Osteoblast (primary cell): ENCODE results near the gene COX7A2. TPM values are rescaled to one million over a fixed set of nuclear protein-coding genes. Genes with fewer than 3 reads are reported as not detected.

Source experiments
- DNase-seq: peaks from one replicate; pipeline ENCODE4 v3.0.0; 2011; ENCODE audit warnings: low spot score, mixed read lengths; ENCODE audit not compliant: insufficient read length; ENCODE audit errors: missing footprints
- H2AFZ ChIP-seq: 2 replicates; pipeline ENCODE4 v1.6.0; 2011; ENCODE audit warnings: mild to moderate bottlenecking, low read length
- H3K27ac ChIP-seq: 2 replicates; pipeline ENCODE4 v1.5.1; 2011; ENCODE audit warnings: mild to moderate bottlenecking, low read depth, low read length, moderate library complexity
- H3K27me3 ChIP-seq: 2 replicates; pipeline ENCODE4 v1.6.0; 2012; ENCODE audit warnings: mild to moderate bottlenecking, control low read depth, inconsistent platforms, low read length, moderate library complexity; ENCODE audit not compliant: insufficient read depth
- H3K36me3 ChIP-seq: 2 replicates; pipeline ENCODE4 v1.5.1; 2011; ENCODE audit warnings: mild to moderate bottlenecking, low read length, control low read depth, moderate library complexity; ENCODE audit not compliant: insufficient read depth
- H3K4me1 ChIP-seq: 2 replicates; pipeline ENCODE4 v1.5.1; 2011; ENCODE audit warnings: mild to moderate bottlenecking, low read length, control low read depth, moderate library complexity; ENCODE audit not compliant: insufficient read depth
- H3K4me2 ChIP-seq: 2 replicates; pipeline ENCODE4 v1.6.0; 2011; ENCODE audit warnings: mild to moderate bottlenecking, low read length; ENCODE audit not compliant: insufficient read depth
- H3K4me3 ChIP-seq: fragments of 200-600 bp; sonication (generic); 3 replicates; pipeline ENCODE4 v1.5.1; 2012; ENCODE audit warnings: mild to moderate bottlenecking, low read length, inconsistent platforms; ENCODE audit not compliant: insufficient read depth
- H3K79me2 ChIP-seq: 2 replicates; pipeline ENCODE4 v1.6.0; 2012; ENCODE audit warnings: mild to moderate bottlenecking, low read length, control low read depth, inconsistent platforms; ENCODE audit not compliant: insufficient read depth
- H3K9me3 ChIP-seq: 2 replicates; pipeline ENCODE4 v1.5.1; 2011; ENCODE audit warnings: low read depth, low read length, control low read depth
- H4K20me1 ChIP-seq: 2 replicates; pipeline ENCODE4 v1.6.0; 2012; ENCODE audit warnings: mild to moderate bottlenecking, low read length, control low read depth; ENCODE audit not compliant: insufficient read depth
- total RNA-seq: library from RNA; depleted of rRNA; stranded (reverse); fragments of >200 nt; gene quantifications from 2 replicates; pipeline ENCODE4 v1.2.3, GENCODE V29; 2012
- TF ChIP-seq, protein P1 (sequence below): IDR thresholded peaks from 2 replicates; pipeline ENCODE4 v1.5.1; 2011; ENCODE audit warnings: mild to moderate bottlenecking, low read depth, low read length, moderate library complexity; ENCODE audit errors: extremely low read depth

The COX7A2 gene
- total RNA-seq, 1 donor: 72.0 TPM

GRCh38 chr6:75275067-75275466, 31.5 kb upstream of the COX7A2 start:
- Histone ChIP-seq H2AFZ (no peak overlapping the region), H3K36me3 (no peaks in the 10 kb centered on the region), H3K9me3 (no peaks in the 10 kb centered on the region), H3K4me1 (peaks cover 27% of the 10 kb centered on the region), H4K20me1 (peaks cover 22% of the 10 kb centered on the region), H3K79me2 (peaks cover 89% of the 10 kb centered on the region), H3K27ac (peak overlapping the region; percentile 70), H3K27me3 (no peaks in the 10 kb centered on the region), H3K4me2 (peak overlapping the region; percentile 0), H3K4me3 (no peak overlapping the region)
- peak; percentile 35 for DNase-seq
- TF ChIP-seq, protein P1, sequence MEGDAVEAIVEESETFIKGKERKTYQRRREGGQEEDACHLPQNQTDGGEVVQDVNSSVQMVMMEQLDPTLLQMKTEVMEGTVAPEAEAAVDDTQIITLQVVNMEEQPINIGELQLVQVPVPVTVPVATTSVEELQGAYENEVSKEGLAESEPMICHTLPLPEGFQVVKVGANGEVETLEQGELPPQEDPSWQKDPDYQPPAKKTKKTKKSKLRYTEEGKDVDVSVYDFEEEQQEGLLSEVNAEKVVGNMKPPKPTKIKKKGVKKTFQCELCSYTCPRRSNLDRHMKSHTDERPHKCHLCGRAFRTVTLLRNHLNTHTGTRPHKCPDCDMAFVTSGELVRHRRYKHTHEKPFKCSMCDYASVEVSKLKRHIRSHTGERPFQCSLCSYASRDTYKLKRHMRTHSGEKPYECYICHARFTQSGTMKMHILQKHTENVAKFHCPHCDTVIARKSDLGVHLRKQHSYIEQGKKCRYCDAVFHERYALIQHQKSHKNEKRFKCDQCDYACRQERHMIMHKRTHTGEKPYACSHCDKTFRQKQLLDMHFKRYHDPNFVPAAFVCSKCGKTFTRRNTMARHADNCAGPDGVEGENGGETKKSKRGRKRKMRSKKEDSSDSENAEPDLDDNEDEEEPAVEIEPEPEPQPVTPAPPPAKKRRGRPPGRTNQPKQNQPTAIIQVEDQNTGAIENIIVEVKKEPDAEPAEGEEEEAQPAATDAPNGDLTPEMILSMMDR: no peak

GRCh38 chr6:75273009-75273408, 29.4 kb upstream of the COX7A2 start:
- peaks cover 22% of the 10 kb centered on the region for H3K4me1 ChIP-seq

GRCh38 chr6:75272145-75272840, 28.7 kb upstream of the COX7A2 start:
- TF ChIP-seq, protein P1: no peak
- no peak for DNase-seq

More at GRCh38 chr6:75273009-75273408, 29.4 kb upstream of the COX7A2 start:
- Histone ChIP-seq H2AFZ (no peak overlapping the region), H3K9me3 (no peaks in the 10 kb centered on the region), H3K27me3 (no peaks in the 10 kb centered on the region), H3K36me3 (no peaks in the 10 kb centered on the region), H3K27ac (peak overlapping the region; percentile 68), H3K4me2 (no peak overlapping the region), H3K4me3 (no peak overlapping the region), H4K20me1 (peaks cover 5% of the 10 kb centered on the region), H3K79me2 (peaks cover 88% of the 10 kb centered on the region)
- no peak for DNase-seq
- TF ChIP-seq, protein P1: no peak

GRCh38 chr6:75268988-75269354, 25.4 kb upstream of the COX7A2 start:
- Histone ChIP-seq H4K20me1 (peaks cover 10% of the 10 kb centered on the region), H3K4me2 (no peak overlapping the region), H3K79me2 (peaks cover 94% of the 10 kb centered on the region), H3K27me3 (no peaks in the 10 kb centered on the region), H3K9me3 (no peaks in the 10 kb centered on the region), H3K36me3 (peaks cover 8% of the 10 kb centered on the region), H3K4me3 (no peak overlapping the region), H3K27ac (no peak overlapping the region), H2AFZ (no peak overlapping the region), H3K4me1 (peaks cover 10% of the 10 kb centered on the region)
- TF ChIP-seq, protein P1: no peak
- DNase-seq: no peak

More at GRCh38 chr6:75272145-75272840, 28.7 kb upstream of the COX7A2 start:
- H3K4me3 ChIP-seq: no peak overlapping the region
- H2AFZ ChIP-seq: no peak overlapping the region
- H3K4me1 ChIP-seq: peaks cover 22% of the 10 kb centered on the region
- H3K4me2 ChIP-seq: no peak overlapping the region
- no peaks in the 10 kb centered on the region for H3K27me3 ChIP-seq
- H4K20me1 ChIP-seq: peaks cover 2% of the 10 kb centered on the region
- H3K9me3 ChIP-seq: no peaks in the 10 kb centered on the region
- peaks cover 88% of the 10 kb centered on the region for H3K79me2 ChIP-seq
- H3K36me3 ChIP-seq: no peaks in the 10 kb centered on the region
- peak overlapping the region; percentile 68 for H3K27ac ChIP-seq
